HG03457 (cell line): ENCODE measurements around the gene SUB1.
"Not testable (repeated sequence)": the region's sequence is repeated elsewhere in the genome, so short reads cannot be mapped to it uniquely, and the experiment has no call there.

ENCODE experiments used
- ATAC-seq: cut with Tn5 transposase; IDR thresholded peaks from one replicate; pipeline ENCODE4 v1.9.1; 2021; ENCODE audit warnings: moderate number of reproducible peaks; ENCODE audit not compliant: unreplicated experiment

SUB1 gene

DNA sequence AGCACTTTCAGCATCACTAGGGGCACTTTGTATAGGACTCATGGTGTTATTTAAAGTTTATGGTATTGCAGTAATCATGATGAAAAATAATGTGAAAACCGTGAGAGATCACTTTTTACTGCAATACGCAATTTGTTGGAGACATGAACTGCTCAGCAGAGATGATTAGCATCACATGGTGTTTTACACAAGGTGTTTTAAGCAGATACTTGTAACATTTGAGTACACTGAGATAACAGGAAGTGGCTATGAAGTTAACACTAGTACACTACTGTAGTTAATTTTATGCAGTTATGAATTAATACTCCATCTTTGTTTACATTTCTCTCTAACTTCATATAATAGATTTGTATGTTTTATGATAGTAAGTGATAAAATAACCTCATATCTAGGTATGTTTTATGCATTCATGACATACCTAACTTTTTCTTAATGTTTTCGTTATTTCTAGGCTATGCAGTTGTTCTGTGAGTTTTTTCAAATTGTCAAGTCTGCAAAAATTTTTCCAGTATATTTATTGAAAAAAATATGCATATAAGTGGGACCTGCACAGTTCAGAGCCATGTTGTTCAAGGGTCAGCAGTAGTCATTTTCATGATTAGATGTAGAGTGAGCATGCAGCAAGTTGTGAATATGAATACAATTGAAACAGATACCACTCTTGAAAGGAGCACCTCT is 13.0 kb downstream of the SUB1 start:
- no peak for ATAC-seq

- ATAC-seq: no peak
These were observed 13.7 kb downstream of the SUB1 start for GRCh38 chr5:32598997-32599549.

DNA sequence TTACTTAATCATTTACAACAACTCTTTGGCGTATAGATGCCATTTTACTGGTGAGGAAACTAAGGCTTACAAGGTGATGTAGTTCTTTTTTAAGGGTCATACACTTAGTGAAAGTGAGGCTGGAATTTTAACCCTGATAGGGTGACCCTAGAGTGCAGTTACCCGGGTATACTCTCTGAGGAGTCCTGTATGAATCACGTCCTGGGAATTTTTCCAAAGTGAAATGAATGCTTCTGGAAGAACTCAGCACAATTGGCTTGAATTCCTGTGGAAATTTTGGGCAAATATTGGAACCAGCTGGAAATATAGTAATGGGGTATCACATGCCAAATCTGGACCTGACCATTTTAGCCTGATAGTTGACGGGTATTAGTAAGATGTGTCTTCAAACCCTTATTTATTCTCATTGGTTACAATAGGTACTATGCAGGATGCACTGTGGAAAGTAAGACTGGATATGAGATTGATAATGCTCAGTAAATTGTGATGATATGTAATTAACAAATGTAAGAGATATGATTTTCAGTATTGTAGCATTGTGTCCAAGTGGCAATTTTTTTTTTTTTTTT is 14.8 kb downstream of the SUB1 start:
- no peak for ATAC-seq

DNA sequence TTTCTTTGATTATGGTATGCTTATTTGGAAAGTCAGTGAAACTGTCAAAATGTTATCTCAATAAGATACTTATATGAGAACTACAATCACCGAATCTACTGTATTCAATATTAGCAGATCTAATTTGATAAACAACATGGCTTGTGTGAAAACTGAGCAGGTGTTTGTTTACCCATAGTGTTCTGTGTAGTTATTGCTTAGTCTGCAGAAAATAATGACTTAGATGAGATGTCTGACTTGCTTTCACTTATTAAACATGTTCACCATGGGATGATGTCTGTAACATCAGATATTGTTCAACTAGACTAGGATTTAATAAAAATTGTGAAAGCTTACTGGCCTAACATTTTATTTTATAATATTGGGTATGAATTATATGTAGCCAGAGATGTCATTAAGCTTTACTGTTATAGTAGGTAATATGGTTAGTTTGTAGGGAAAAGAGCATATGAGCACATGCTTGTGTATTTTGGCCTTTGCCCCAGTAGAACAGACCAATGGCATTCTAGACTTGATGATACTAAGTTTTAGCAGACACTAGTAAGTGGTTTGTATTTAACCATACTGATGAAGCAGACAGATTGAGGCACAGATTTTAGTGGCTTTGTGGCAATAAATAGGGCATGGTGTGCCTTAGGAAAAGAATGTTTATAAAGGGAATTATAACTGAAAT is 16.4 kb downstream of the SUB1 start:
- ATAC-seq: no peak

GRCh38 chr5:32602906-32603305 is 17.5 kb downstream of the SUB1 start:
- no peak for ATAC-seq

GRCh38 chr5:32604800-32605765 is 19.7 kb downstream of the SUB1 start:
- ATAC-seq: no peak

- no peak for ATAC-seq
These were observed 20.4 kb downstream of the SUB1 start for GRCh38 chr5:32605766-32606152.

DNA sequence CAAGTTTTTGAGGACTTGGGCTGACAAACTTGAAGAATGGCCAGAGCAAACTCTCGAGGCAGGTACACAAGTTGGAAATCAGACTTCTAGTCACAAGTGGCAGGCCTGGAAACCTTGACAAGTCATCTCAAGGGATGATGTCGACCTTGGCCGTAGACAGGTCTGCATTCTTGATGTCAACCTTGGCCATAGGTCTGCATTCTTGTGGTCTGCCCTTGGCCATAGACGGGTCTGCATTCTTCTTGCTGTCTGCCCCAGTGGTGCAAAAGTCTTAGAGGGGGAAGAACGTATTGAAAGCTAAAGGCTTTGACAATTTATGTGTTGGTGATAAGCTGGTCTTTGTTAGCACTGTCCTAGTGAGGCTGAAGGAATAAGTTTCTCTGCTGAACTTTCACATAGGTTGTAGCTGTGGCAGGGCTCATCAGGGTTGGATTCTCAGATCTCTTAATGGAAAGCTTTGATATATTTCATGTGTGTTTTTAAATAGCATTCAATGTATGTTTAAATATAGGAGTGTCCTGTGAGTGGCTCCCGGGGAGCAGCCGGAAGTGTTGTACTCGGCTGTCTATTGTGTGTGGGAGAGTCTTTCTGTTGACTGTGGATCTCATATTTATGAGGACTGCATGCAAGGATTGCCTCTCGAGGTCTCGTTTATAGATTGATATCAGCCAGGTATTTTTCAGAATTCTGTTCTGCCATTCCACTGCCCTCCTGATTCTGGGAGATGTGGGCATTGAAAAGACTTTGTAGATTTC is 27.0 kb downstream of the SUB1 start:
- no peak for ATAC-seq

DNA sequence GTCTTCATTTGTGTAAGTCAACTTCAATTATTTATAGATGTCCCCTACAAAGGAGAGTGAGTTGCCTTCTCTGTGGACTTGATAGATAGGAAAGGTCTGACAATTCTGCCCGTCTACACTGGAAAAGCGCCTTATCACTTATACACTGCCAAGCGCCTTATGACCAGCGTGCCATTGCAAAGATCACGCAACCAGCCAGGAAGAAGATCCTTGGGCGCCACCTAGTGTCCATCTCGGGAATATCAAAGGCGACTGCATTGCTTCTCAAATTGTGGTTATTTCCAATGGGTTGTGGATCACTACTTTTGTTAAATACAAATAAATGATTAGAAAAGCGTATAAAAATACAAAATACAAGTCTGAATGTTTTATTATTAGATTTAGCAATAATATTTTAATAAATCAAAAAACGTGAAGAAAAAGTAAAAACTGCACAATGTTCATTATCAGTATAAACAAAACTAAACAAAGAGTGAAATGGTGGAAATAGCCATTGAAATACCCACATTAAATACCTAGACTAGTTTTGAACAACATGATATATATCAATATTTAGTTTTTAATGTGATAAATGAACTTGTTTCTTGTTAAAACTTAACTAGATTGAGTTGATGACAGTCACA is 27.8 kb downstream of the SUB1 start:
- ATAC-seq: no peak

- ATAC-seq: no peak
These were observed 29.9 kb downstream of the SUB1 start for GRCh38 chr5:32615236-32615635.

- ATAC-seq: no peak
These were observed 33.6 kb downstream of the SUB1 start for GRCh38 chr5:32618962-32619361.

DNA sequence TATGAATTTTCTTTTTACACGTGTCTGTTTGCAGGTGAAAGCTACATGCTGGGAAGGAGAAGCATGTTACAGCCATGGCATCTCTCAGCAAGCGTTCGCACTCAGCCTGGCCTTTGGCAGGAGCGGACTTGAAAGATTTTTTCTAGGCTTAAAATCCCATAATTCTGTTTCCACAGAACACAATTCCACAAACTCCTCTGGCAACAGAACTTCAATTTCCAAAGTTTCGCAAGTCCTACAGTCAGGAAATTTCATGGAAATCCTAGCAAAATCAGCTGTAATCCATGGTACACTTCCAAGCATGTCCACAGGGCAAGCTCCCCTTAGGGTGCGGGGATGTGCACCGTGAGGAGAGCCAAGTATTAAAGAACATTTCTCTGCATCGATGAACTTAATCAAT is 35.9 kb downstream of the SUB1 start:
- no peak for ATAC-seq

- no peak for ATAC-seq
These were observed 39.7 kb downstream of the SUB1 start for GRCh38 chr5:32625106-32625505.

- ATAC-seq: no peak
These were observed 40.2 kb downstream of the SUB1 start for GRCh38 chr5:32625547-32625946.

- no peak for ATAC-seq
These were observed 42.0 kb downstream of the SUB1 start for GRCh38 chr5:32627219-32627870.

DNA sequence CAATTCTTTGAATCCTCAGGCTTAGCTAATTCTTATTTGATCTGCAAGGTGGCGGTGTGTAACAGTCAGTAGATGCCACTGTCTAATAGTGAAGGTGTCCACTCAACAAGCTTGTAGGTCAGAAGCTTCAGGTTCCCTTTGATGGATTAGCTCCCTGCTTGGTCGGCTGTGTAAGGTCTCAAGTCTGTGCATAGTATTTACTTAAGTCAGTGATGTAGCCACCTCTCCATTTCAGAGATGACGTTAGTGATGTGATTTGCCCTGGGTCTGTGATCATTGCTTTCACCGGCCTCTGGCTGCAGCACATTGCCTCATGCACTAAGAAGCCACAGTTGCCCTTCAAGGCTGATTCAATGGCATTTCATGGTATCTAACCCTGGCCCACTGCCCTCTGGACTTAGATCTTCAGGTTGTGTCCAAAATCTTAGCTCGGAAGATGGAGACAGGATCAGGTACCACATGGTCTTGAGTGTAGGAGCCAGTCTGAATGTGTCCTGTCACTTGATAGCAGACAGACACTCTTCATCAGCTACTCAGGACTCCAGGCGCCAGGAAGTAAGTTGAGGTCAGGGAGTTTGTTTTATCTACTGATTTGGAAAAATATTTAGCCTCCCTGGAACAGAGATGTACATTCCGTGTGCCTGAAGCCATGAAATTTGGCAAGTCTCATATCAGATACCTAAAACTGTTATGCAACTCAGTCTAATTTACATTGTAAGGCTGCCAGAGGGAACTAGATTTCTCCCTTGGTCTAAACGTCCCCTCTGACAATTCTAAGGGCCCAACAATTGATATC is 42.9 kb downstream of the SUB1 start:
- ATAC-seq: no peak

DNA sequence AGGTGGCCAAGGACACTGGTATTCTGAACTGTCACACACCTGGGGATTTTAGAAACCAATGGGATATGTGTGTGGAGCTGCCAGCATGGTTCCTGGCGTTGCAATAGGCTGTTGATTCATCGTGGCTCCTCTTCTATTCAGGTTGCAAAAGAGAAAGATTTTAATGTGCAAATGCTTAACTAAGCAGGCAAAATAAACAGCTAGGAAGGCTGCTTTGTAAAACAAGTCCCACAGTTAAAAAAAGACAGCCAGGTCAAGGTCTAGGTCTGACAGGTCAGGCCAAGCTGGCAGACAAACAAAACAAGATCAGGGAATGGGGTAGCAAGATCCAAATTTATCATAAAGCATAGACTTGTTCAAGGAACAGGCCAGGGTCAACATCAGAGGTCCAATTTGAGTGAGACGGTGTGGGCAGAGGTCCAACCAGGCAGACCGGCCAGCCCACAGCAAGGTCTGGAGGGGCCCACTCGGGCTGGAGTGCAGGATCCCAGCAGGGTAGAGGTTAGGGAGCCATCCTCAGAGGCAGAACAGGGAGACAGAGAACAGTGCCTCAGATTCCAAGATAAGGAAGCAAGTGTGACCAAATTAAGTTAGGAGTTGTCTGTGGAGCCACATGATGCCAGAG is 45.6 kb downstream of the SUB1 start:
- ATAC-seq: no peak

DNA sequence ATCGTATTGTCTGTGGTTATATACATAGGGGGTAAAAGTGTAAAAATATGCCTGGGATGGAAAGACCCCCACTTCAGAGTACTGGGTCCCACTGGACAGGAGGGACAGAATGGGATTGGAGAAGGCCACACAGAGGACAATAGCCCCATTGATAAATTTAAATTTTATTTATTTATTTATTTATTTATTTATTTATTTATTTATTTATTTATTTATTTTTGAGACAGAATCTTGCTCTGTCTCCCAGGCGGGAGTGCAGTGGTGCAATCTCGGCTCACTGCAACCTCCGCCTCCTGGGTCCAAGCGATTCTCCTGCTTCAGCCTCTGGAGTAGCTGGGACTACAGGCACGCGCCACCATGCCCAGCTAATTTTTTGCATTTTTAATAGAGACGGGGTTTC is 47.7 kb downstream of the SUB1 start:
- not testable (repeated sequence) for ATAC-seq
